NCI-H226 (cell line): ENCODE results near the gene SLC37A3.
A peak's percentile ranks its signal among the peaks of the same experiment; 100 is the strongest.
"Not testable (repeated sequence)": the region's sequence is repeated elsewhere in the genome, so short reads cannot be mapped to it uniquely, and the experiment has no call there.

ENCODE experiments used
- DNase-seq: peaks from one replicate; pipeline ENCODE4 v3.0.0-alpha.2; 2015

The SLC37A3 gene

GRCh38 chr7:140397784-140398750 is at the start of gene SLC37A3:
Gene SLC37A3, minus strand, starts transcription at chr7:140398530. Its CDS starts 16,004 bp downstream, at chr7:140382526.
- DNase-seq, result peak; percentile 83

GRCh38 chr7:140447841-140448240 is 49.5 kb upstream of the SLC37A3 start:
- no peak for DNase-seq

GRCh38 chr7:140446467-140446866 is 48.1 kb upstream of the SLC37A3 start:
- no peak for DNase-seq

GRCh38 chr7:140441519-140441918 is 43.2 kb upstream of the SLC37A3 start:
- no peak for DNase-seq

GRCh38 chr7:140440593-140440992 is 42.3 kb upstream of the SLC37A3 start:
- DNase-seq, result no peak

GRCh38 chr7:140439359-140439758 is 41.0 kb upstream of the SLC37A3 start:
- no peak for DNase-seq

GRCh38 chr7:140435252-140435895 is 37.0 kb upstream of the SLC37A3 start:
- no peak for DNase-seq

- no peak for DNase-seq
These were observed 35.1 kb upstream of the SLC37A3 start for GRCh38 chr7:140433396-140433795.

- no peak for DNase-seq
These were observed 27.8 kb upstream of the SLC37A3 start for GRCh38 chr7:140426130-140426529.

- DNase-seq, result no peak
These were observed 27.4 kb upstream of the SLC37A3 start for GRCh38 chr7:140425718-140426117.

- DNase-seq, result no peak
These were observed 25.2 kb upstream of the SLC37A3 start for GRCh38 chr7:140423501-140423900.

GRCh38 chr7:140421521-140421920 is 23.2 kb upstream of the SLC37A3 start:
- DNase-seq, result no peak

GRCh38 chr7:140418653-140419052 is 20.3 kb upstream of the SLC37A3 start:
- DNase-seq, result no peak

GRCh38 chr7:140418156-140418472 is 19.8 kb upstream of the SLC37A3 start:
- DNase-seq, result not testable (repeated sequence)

GRCh38 chr7:140417456-140418155 is 19.3 kb upstream of the SLC37A3 start:
- DNase-seq, result no peak

- no peak for DNase-seq
These were observed 18.2 kb upstream of the SLC37A3 start for GRCh38 chr7:140416560-140416959.

- DNase-seq, result not testable (repeated sequence)
These were observed 17.5 kb upstream of the SLC37A3 start for GRCh38 chr7:140415816-140416215.

GRCh38 chr7:140415361-140415760 is 17.0 kb upstream of the SLC37A3 start:
- no peak for DNase-seq

- no peak for DNase-seq
These were observed 6.3 kb upstream of the SLC37A3 start for GRCh38 chr7:140404565-140405065.

- DNase-seq, result no peak
These were observed 5.7 kb upstream of the SLC37A3 start, which contains the start of gene RAB19 for GRCh38 chr7:140403878-140404564. Gene RAB19, plus strand, starts transcription at chr7:140404058. Its CDS starts 3,589 bp downstream, at chr7:140407647.

- peak; percentile 45 for DNase-seq
These were observed 4.0 kb upstream of the SLC37A3 start for GRCh38 chr7:140402178-140402835.

- no peak for DNase-seq
These were observed 2.1 kb upstream of the SLC37A3 start for GRCh38 chr7:140400381-140400780.
